T-helper 1 cell treated with Interleukin-12 subunit alpha and Interleukin-12 subunit beta and Interleukin-4 antibody, amounts not matched to agents 30 μg/mL and 1 μg/mL, for 36 hours (primary cell): ENCODE measurements around the gene GFM2.
"Not testable (repeated sequence)": the region's sequence is repeated elsewhere in the genome, so short reads cannot be mapped to it uniquely, and the experiment has no call there.

Source experiments
- H3K27ac Mint-ChIP-seq: one replicate; pipeline ENCODE4 v1.8.0; 2021; ENCODE audit warnings: mild to moderate bottlenecking, mixed read lengths
- H3K27me3 Mint-ChIP-seq: one replicate; pipeline ENCODE4 v1.8.0; 2021; ENCODE audit warnings: low read depth, mixed read lengths
- H3K36me3 Mint-ChIP-seq: one replicate; pipeline ENCODE4 v1.8.0; 2021; ENCODE audit warnings: low read depth, mixed read lengths
- H3K4me1 Mint-ChIP-seq: one replicate; pipeline ENCODE4 v1.8.0; 2021; ENCODE audit warnings: low read depth, mixed read lengths
- H3K4me3 Mint-ChIP-seq: one replicate; pipeline ENCODE4 v1.8.0; 2021; ENCODE audit warnings: mild to moderate bottlenecking, moderate library complexity, mixed read lengths
- H3K9me3 Mint-ChIP-seq: one replicate; pipeline ENCODE4 v1.8.0; 2021; ENCODE audit warnings: mixed read lengths

The GFM2 gene

GRCh38 chr5:74678123-74678522, 88.8 kb downstream of the GFM2 start:
- not testable (repeated sequence) for H3K27ac Mint-ChIP-seq, H3K4me1 Mint-ChIP-seq, H3K36me3 Mint-ChIP-seq, H3K9me3 Mint-ChIP-seq, H3K4me3 Mint-ChIP-seq
- peaks cover 51% of the 10 kb centered on the region for H3K27me3 Mint-ChIP-seq

GRCh38 chr5:74676466-74676865, 90.5 kb downstream of the GFM2 start:
- H3K4me1 Mint-ChIP-seq, H3K9me3 Mint-ChIP-seq, H3K36me3 Mint-ChIP-seq, H3K27ac Mint-ChIP-seq, H3K4me3 Mint-ChIP-seq: not testable (repeated sequence)
- H3K27me3 Mint-ChIP-seq: peaks cover 38% of the 10 kb centered on the region

GRCh38 chr5:74673011-74673790, 93.7 kb downstream of the GFM2 start:
- H3K27ac Mint-ChIP-seq: no peak overlapping the region
- H3K4me3 Mint-ChIP-seq: no peak overlapping the region
- no peaks in the 10 kb centered on the region for H3K4me1 Mint-ChIP-seq
- H3K9me3 Mint-ChIP-seq: no peaks in the 10 kb centered on the region
- peaks cover 2% of the 10 kb centered on the region for H3K36me3 Mint-ChIP-seq
- H3K27me3 Mint-ChIP-seq: peaks cover 20% of the 10 kb centered on the region

GRCh38 chr5:74672215-74672877, 94.6 kb downstream of the GFM2 start:
- no peak overlapping the region for H3K27ac Mint-ChIP-seq
- no peaks in the 10 kb centered on the region for H3K4me1 Mint-ChIP-seq
- H3K36me3 Mint-ChIP-seq: peaks cover 2% of the 10 kb centered on the region
- peaks cover 17% of the 10 kb centered on the region for H3K27me3 Mint-ChIP-seq
- H3K9me3 Mint-ChIP-seq: no peaks in the 10 kb centered on the region
- no peak overlapping the region for H3K4me3 Mint-ChIP-seq
